Measurements from ENCODE around the gene WDR33. TPM values are rescaled to one million over a fixed set of nuclear protein-coding genes. Genes with fewer than 3 reads are reported as not detected.
A peak's percentile ranks its signal among the peaks of the same experiment; 100 is the strongest.

WDR33 gene
- total and polyA plus RNA-seq, 2 donors (not counting 3 experiments of a cell fraction or from before 2014, with no cell fraction given) = 16.4 to 52.5 TPM

DNA sequence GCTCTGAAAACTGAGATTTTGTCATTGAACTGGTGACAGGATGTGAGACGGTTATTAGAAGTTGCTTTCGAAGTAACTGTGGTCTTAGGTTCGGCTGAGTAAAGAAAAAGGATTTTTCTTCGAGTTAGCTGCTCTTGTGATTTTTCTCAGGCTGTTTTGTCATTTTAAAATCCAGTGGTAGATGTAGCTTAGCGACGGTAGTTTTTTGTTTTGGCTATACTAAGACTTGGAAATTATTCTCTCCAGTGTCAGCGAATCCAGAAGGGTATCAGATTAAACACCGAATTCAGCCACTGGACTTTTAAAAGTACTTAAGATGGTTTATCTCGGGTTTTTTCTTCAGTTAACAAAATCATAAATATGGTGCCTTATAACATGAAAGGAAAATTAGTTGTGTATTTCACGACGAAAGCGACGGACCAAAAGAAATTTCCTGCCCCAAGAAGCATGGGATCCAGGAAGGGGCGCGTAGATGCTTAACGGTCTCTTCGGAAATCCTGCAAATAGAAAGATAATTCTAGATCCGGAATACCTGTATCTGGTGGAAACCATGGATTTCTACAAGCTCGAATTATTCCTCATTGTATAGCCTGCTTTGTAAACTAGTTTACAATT, 108.5 kb downstream of the WDR33 start:
- peak overlapping the region; percentile 86 for H3K4me2 ChIP-seq (ENCODE audit: insufficient read depth, low read length)
- peaks cover 11% of the 10 kb centered on the region for H3K79me2 ChIP-seq (ENCODE audit: control insufficient read depth, insufficient read depth, low read length)
- peak overlapping the region; percentile 85 for H3K27ac ChIP-seq (ENCODE audit: insufficient read depth, low read depth, low read length)
- TF ChIP-seq FOS (IDR thresholded peaks at IDR 0.05; ENCODE audit: borderline replicate concordance, insufficient read depth, low read length) = no peak
- TF ChIP-seq EZH2 (IDR thresholded peaks at IDR 0.05; ENCODE audit: borderline replicate concordance, low read depth, low read length, severe bottlenecking) = no peak
- TF ChIP-seq JUN (IDR thresholded peaks at IDR 0.05; ENCODE audit: borderline replicate concordance, insufficient read depth, insufficient read length, low read depth) = no peak
- no peak for TF ChIP-seq POLR2AphosphoS5 (IDR thresholded peaks at IDR 0.05; ENCODE audit: insufficient read depth, low read depth, low read length)
- TF ChIP-seq POLR2A (IDR thresholded peaks at IDR 0.05; ENCODE audit: low read depth, low read length) = no peak
- TF ChIP-seq CTCF (IDR thresholded peaks at IDR 0.05; ENCODE audit: extremely low read depth in 1 of 2, insufficient read depth in 1 of 2, low read depth in 1 of 2, low read length in 2 of 2) = no peak
- no peak for TF ChIP-seq MYC (IDR thresholded peaks at IDR 0.05; ENCODE audit: low read depth, low read length)
- TF ChIP-seq, protein P1, sequence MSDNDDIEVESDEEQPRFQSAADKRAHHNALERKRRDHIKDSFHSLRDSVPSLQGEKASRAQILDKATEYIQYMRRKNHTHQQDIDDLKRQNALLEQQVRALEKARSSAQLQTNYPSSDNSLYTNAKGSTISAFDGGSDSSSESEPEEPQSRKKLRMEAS (IDR thresholded peaks at IDR 0.05; ENCODE audit: insufficient read depth, insufficient read length) = no peak
- no peak for TF ChIP-seq GATA2 (IDR thresholded peaks at IDR 0.05; ENCODE audit: insufficient read depth, insufficient read length, low read depth, low read length)
- BruUV-seq (replicated peaks) = TSS peak; percentile 58
- H3K4me3 ChIP-seq (replicated peaks in 1 of 3; ENCODE audit: insufficient read depth in 1 of 3, low read depth in 1 of 3, low read length in 3 of 3) = peak overlapping the region in 2 of 3 experiments; percentile 40 to 79
- intact Hi-C loops (cut with micrococcal nuclease) = loop anchor here (2.0 to 5.0 kb wide), 2 partner anchors 112 to 195 kb away; no protein-coding TSS in a partner anchor
- peaks cover 17% of the 10 kb centered on the region for H3K4me1 ChIP-seq (ENCODE audit: control insufficient read depth, extremely low read depth, insufficient read depth, low read length)
- ChIA-PET POLR2A (no interaction called here), CTCF (interaction anchor here (0.8 to 3.9 kb wide), 9 partner anchors 8 to 111 kb away, joined by 3 to 44 read pairs (median 4); partner anchors contain the start of gene LIMS2)
- FAIRE-seq (peak; percentile 65), DNase-seq (ENCODE audit: low read depth, low spot score) (no peak)
- H3K27me3 ChIP-seq (ENCODE audit: control insufficient read depth in 2 of 2, insufficient read depth in 2 of 2, low read length in 2 of 2) = no peaks in the 10 kb centered on the region
- no peaks in the 10 kb centered on the region for H3K9me1 ChIP-seq (replicated peaks; ENCODE audit: control insufficient read depth, extremely low read depth, insufficient read depth, low read length)
- H4K20me1 ChIP-seq (replicated peaks; ENCODE audit: control insufficient read depth, extremely low read depth, insufficient read depth, low read length) = no peaks in the 10 kb centered on the region
- no peaks in the 10 kb centered on the region for H3K9me3 ChIP-seq (replicated peaks; ENCODE audit: control insufficient read depth, insufficient read depth, low read length)
- no peak overlapping the region for H2AFZ ChIP-seq (ENCODE audit: low read depth, low read length)
- dilution Hi-C loops (cut with MboI; ENCODE audit: extremely low pct_ligation_motif_present, low sequenced_read_pairs) = no loop called here
- peak overlapping the region; percentile 87 for H3K9ac ChIP-seq (replicated peaks; ENCODE audit: extremely low read depth, insufficient read depth, low read length)
- H3K36me3 ChIP-seq (ENCODE audit: control insufficient read depth in 2 of 2, extremely low read depth in 1 of 2, insufficient read depth in 2 of 2, low read length in 2 of 2) = peaks cover 3% of the 10 kb centered on the region in 2 experiments

All from endothelial cell of umbilical vein (primary cell).